Hepatic stellate cell (primary cell): Measurements from ENCODE around the gene CLDN11.

Experiments used
- DNase-seq: peaks from one replicate; pipeline ENCODE4 v3.0.0; 2011; ENCODE audit warnings: low spot score

The CLDN11 gene

DNA sequence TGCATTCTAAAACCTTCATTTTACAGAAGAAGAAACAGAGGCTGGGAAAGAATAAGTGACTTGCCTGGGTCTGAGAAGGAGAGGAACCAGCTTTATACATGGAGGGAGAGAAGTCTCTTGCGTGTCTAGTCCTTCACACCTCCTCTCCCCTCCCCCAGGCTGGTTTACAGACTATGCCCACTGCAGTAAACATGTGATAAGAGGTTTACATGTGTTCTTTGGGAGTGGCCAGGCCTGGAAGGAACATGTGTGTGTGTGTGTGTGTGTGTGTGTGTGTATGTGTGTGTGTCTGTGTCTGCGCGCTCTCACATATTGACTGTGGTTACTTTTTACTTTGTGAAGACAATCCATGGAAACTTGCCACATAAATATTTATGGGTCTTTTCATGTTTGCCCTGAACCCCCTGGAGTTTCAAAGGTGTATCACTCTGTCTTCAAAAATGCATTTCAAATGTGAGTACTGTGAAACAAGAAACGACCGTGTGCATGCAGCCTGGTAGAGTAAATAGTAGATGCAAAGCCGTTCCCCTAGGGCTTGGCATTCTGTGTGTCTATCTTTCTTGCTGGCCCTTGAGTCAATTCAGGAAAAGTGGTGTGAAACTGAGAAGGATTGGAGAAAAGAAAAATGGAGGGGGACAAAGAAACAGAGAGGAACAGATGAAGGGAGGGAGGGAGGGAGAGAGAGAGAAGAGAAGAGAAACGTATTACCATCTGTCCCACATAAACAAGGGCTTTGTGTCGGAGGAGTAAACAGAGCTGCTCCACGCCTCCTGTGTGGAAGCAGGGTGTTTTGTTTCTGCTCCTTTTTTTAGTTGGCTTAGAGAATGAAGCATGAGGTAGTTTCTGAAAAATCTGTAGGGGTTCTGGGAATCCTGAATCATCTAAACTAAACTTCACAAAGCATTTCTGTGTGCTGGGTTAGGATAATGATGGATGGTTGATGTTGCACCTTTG lies 51.7 kb downstream of the CLDN11 start:
- DNase-seq = no peak

DNA sequence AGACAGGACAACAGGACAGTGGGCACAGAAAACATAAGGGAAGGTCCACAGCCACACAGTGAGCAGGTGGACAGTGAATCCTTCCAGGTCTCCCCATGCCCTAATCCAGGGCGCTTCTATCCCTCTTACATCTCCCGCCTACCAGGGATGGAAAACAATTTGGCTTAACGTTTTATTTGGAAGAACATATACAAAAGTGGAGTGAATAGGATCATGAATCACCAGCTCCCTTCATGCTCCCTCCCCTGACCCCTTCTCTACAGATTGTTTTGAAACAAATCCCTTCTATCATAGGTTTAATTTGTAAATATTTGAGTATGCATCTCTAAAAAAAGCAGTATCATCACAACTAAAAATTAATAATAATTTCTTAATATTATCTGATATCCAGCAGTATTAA lies 52.5 kb downstream of the CLDN11 start:
- no peak for DNase-seq

DNA sequence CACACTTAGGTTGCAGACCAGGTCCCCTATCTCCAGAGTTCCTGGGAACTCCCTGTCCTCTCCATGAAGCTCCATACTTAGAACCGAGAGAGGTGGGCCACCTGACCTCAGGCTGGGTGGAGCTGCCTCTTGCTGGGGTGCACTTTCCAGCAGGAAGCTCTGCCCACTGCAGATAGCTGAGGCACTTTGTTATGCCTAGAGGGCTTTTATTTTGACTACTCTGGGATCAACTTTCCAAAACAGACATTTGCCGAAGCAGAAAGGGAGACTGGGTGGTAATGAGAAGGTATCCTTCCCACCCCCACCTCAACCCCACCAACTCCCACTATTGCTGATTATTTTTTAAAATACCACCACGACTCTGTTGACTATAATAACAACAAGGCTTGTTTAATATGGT lies 54.7 kb downstream of the CLDN11 start:
- no peak for DNase-seq

DNA sequence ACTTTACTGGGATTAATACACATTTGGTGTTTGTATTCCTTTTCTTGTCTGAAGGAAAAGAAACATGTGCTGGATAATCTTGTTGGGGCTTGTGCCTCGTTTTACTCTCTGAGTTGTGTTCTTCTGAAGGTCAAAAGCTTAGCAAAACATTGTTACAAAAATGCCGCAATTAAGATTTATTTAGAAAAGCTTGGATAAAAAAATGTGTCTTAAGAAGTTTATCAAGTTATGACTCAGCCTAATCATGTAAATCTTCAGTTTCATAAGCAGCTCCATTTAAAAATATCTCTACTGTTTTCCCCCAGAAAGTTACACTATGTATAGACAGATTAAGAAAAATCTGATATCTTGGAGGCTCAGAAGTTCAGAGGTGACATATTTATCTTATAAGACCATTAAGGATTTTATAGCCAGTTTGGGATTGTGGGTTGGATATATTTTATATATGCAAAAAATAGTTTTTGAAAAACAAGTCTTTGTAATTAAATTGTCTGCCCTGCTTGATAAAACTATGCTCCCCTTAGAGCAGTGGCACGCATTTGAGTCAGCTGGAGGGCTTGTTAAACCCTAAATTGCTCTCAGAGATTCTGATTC lies 56.5 kb downstream of the CLDN11 start:
- no peak for DNase-seq

DNA sequence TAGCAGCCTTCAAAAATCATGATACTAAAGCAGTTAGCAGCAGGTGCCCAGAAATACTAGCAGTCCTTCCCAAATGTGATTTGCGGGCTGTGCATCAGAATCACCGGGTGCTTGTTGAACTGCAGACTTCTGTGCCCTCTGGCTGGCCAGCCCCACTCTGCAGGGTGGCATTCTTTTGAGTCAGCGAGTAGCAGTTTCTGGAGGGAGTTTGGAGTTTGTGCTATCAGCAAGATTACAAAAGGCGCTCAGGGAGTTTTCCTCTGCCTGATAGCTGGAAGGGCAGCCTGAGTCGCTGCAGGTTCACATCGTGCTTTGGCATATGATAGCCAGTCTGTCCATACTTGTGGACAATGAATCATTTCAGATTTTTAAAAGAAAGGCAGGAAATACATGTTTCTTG lies 57.6 kb downstream of the CLDN11 start:
- DNase-seq = no peak

DNA sequence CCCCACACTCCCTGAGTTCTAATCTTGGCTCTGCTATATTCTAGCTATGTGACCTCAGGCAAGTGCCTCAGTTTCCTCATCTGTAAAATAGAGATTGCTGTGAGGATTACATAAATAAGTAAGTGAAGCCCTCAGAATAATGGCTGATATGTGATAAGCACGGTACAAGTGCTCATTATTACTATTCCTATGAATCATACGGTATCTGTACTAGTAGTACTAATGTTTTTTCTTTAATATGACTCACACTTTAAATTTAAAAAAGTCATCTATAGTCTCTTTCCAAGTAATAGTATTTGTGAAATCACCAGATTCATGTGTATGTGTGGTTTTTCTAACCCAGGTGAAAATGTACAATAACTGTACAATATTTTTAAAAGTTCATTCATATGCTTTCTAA lies 58.7 kb downstream of the CLDN11 start:
- no peak for DNase-seq

DNA sequence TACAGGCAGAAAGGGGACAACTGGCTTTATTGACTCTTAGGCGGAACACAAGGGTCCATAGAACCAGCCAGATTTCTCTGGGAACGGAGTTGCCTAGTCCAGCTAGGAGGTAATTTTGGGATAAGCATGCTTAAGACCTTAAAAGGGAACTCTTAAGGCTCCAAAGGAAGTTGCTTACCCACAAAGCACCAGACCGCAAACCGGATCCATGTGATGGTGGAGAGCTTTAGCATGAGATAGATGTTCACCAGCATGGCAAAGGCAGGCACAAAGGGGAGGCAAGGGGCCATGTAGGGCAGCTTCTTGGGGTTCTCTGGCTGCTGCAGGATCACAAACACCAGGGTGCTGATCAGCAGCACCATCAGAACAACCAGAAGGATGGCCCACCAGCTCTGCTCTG lies 61.4 kb downstream of the CLDN11 start:
- no peak for DNase-seq

DNA sequence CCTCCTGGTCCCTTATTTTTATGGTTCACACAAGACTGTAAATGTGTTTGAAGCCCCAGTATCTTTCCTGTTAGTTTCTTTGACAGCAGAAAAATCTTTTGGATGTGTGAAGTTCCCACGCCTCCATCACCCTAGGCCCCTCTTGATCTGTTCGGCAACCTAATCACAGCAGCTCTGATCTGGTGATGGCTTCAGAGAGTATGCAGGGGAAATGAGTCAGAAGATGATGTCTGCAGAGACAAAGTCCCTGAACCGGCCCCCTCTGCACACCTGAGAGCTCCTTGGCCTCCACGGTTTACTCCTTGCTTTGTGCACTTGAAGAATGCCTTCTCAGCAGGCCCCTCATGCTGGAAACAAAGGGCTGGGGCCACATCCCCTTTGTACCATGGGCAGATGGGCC lies 63.5 kb downstream of the CLDN11 start:
- DNase-seq = no peak

DNA sequence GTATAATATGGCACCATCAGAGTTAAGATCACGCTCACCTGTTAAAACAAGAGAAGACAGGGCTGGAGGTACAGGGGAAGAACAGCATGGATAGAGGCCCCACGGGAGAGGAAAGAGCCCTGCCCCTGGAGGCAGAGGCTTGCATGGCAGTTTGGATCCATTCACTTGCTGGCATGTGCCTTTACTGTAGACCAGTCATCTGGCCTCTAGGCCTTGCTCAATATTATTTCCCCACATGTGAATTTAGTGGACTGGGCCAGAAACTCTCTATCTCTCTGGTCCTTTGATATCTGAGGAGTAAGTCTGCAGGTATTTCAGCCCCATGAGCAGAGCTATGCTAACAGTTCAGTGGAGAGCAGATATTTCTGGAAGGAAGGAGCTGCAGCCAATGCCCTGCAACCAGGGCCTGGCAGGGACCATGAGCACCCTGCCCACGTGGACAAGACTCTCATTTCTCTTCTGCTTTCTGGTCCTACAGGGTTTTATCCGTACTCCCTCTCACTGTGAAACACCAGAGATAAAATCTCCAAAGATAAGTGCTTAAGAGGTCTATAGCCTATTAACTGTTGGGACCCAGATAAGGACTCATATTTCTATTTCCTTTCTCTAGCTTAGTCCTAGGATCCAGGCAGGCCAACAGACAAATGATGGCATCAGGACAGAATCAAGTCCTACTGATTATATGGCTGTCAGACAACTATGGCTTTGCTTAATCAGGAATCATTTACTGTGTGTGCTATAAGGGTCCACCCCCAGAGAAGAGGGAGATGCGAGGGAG lies 65.0 kb downstream of the CLDN11 start:
- DNase-seq = no peak
